GM23338 (cell line): ENCODE results near the gene CACNA1B. TPM values are rescaled to one million over a fixed set of nuclear protein-coding genes. Genes with fewer than 3 reads are reported as not detected.
"Not testable (repeated sequence)": the region's sequence is repeated elsewhere in the genome, so short reads cannot be mapped to it uniquely, and the experiment has no call there.

Source experiments
- ATAC-seq: fragments of 200-7000 bp; cut with Tn5 transposase; 3 replicates; pipeline ENCODE4 v1.9.1; 2020
- DNase-seq: peaks from one replicate; pipeline ENCODE4 v3.0.0-alpha.2; 2015; ENCODE audit warnings: low spot score
- H2AFZ ChIP-seq: fragments of 200-600 bp; sonication (generic); 2 replicates; pipeline ENCODE4 v1.8.0; 2016; ENCODE audit warnings: antibody characterized with exemption, mild to moderate bottlenecking, moderate library complexity
- H3F3A ChIP-seq: fragments of 200-600 bp; sonication (generic); replicated peaks from 2 replicates; pipeline ENCODE4 v1.8.0; 2017; ENCODE audit warnings: antibody characterized with exemption, mixed run types, low read depth
- H3K27ac ChIP-seq: fragments of 200-600 bp; sonication (generic); 2 replicates; pipeline ENCODE4 v1.6.1; 2016; ENCODE audit warnings: low read depth
- H3K27me3 ChIP-seq: fragments of 200-600 bp; sonication (generic); 2 replicates; pipeline ENCODE4 v1.8.0; 2016; ENCODE audit warnings: mild to moderate bottlenecking, mixed run types, moderate library complexity; ENCODE audit not compliant: insufficient read depth
- H3K36me3 ChIP-seq: fragments of 200-600 bp; sonication (generic); 2 replicates; pipeline ENCODE4 v1.8.0; 2016; ENCODE audit warnings: mild to moderate bottlenecking; ENCODE audit not compliant: insufficient read depth
- H3K4me1 ChIP-seq: fragments of 200-600 bp; sonication (generic); 2 replicates; pipeline ENCODE4 v1.8.0; 2016; ENCODE audit warnings: mild to moderate bottlenecking, moderate library complexity; ENCODE audit not compliant: insufficient read depth
- H3K4me2 ChIP-seq: fragments of 200-600 bp; sonication (generic); 2 replicates; pipeline ENCODE4 v1.7.1; 2017; ENCODE audit warnings: mixed run types
- H3K4me3 ChIP-seq: fragments of 200-600 bp; sonication (generic); 2 replicates; pipeline ENCODE4 v1.6.1; 2016; ENCODE audit warnings: mixed run types
- H3K79me2 ChIP-seq: fragments of 200-600 bp; sonication (generic); replicated peaks from 2 replicates; pipeline ENCODE4 v1.8.0; 2017; ENCODE audit warnings: mild to moderate bottlenecking; ENCODE audit not compliant: insufficient read depth
- H3K9me2 ChIP-seq: fragments of 200-600 bp; sonication (generic); 2 replicates; pipeline ENCODE4 v1.8.0; 2017; ENCODE audit not compliant: insufficient read depth
- H4K20me1 ChIP-seq: fragments of 200-600 bp; sonication (generic); replicated peaks from 2 replicates; pipeline ENCODE4 v1.8.0; 2017; ENCODE audit warnings: mild to moderate bottlenecking; ENCODE audit not compliant: insufficient read depth
- H3K27ac Mint-ChIP-seq: 2 replicates; pipeline ENCODE4 v1.8.0; 2020; ENCODE audit warnings: inconsistent platforms, mild to moderate bottlenecking, moderate library complexity, mixed read lengths
- H3K27me3 Mint-ChIP-seq: 3 replicates; pipeline ENCODE4 v1.8.0; 2022; ENCODE audit warnings: low read depth, mild to moderate bottlenecking, moderate library complexity, mixed read lengths, inconsistent platforms; ENCODE audit not compliant: insufficient read depth, poor library complexity
- H3K36me3 Mint-ChIP-seq: 3 replicates; pipeline ENCODE4 v1.8.0; 2021; ENCODE audit warnings: low read depth, mild to moderate bottlenecking, inconsistent platforms, moderate library complexity, mixed read lengths
- H3K4me1 Mint-ChIP-seq: 3 replicates; pipeline ENCODE4 v1.8.0; 2020; ENCODE audit warnings: mild to moderate bottlenecking, inconsistent platforms, mixed read lengths
- H3K4me3 Mint-ChIP-seq: 3 replicates; pipeline ENCODE4 v1.8.0; 2021; ENCODE audit warnings: moderate library complexity, mild to moderate bottlenecking, inconsistent platforms, mixed read lengths
- H3K9me3 Mint-ChIP-seq: 3 replicates; pipeline ENCODE4 v1.8.0; 2020; ENCODE audit warnings: moderate library complexity, mild to moderate bottlenecking, inconsistent platforms, mixed read lengths
- CREB1 ChIP-seq: fragments of 250-450 bp; sonication (Bioruptor Pico); IDR thresholded peaks from 2 replicates; pipeline ENCODE4 v1.5.0; 2020; ENCODE audit warnings: low read depth, mild to moderate bottlenecking, moderate library complexity
- EZH2phosphoT487 ChIP-seq: fragments of 200-600 bp; sonication (generic); IDR thresholded peaks from one replicate; pipeline ENCODE4 v1.8.1; 2018; ENCODE audit warnings: antibody characterized with exemption; ENCODE audit not compliant: unreplicated experiment
- JUNB ChIP-seq: IDR thresholded peaks from one replicate; pipeline ENCODE4 v1.6.1; 2016; ENCODE audit warnings: antibody characterized with exemption; ENCODE audit not compliant: unreplicated experiment
- NANOG ChIP-seq: IDR thresholded peaks from 2 replicates; pipeline ENCODE4 v1.6.1; 2016; ENCODE audit warnings: antibody characterized with exemption, borderline replicate concordance
- POLR2AphosphoS5 ChIP-seq: IDR thresholded peaks from 2 replicates; pipeline ENCODE4 v1.6.1; 2016; ENCODE audit warnings: antibody characterized with exemption, low read depth
- ZNF114 ChIP-seq: fragments of 250-450 bp; sonication (Bioruptor Pico); IDR thresholded peaks from 2 replicates; pipeline ENCODE4 v1.5.0; 2020; ENCODE audit warnings: mild to moderate bottlenecking, moderate library complexity
- ZNF331 ChIP-seq: fragments of 250-450 bp; sonication (Bioruptor Pico); IDR thresholded peaks from 2 replicates; pipeline ENCODE4 v1.5.0; 2020; ENCODE audit warnings: low read depth, mild to moderate bottlenecking, moderate library complexity
- polyA plus RNA-seq: library from polyadenylated mRNA; unstranded; fragments of >200 nt; fragmentation: Nextera tagmentation; extraction: Ambion mirVana; gene quantifications from 2 replicates; pipeline ENCODE4 v1.2.1, GENCODE V29; 2016
- total RNA-seq: library from RNA; depleted of rRNA; stranded (reverse); fragments of >200 nt; shearing (Covaris generic); gene quantifications from 2 replicates; pipeline ENCODE4 v1.2.3, GENCODE V29; 2014
- TF ChIP-seq, protein P1 (sequence below): IDR thresholded peaks from one replicate; pipeline ENCODE4 v1.6.1; 2018; ENCODE audit warnings: antibody characterized with exemption; ENCODE audit not compliant: unreplicated experiment
- TF ChIP-seq, protein P2 (sequence below), 2 experiments: fragments of 200-600 bp in 1 of 2; sonication (generic) in 1 of 2; conservative IDR thresholded peaks; 2 replicates each; pipeline versions ENCODE4 v1.5.1 to v1.6.1; 2016 to 2017; ENCODE audit warnings: antibody characterized with exemption in 2 of 2, low read depth in 2 of 2, mild to moderate bottlenecking in 2 of 2, moderate library complexity in 1 of 2
- TF ChIP-seq, protein P3 (sequence below): IDR thresholded peaks from 2 replicates; pipeline ENCODE4 v1.6.1; 2016; ENCODE audit warnings: antibody characterized with exemption

CACNA1B gene
- total and polyA plus RNA-seq, 2 experiments from 2014 or later: 1.1 to 10.4 TPM

DNA sequence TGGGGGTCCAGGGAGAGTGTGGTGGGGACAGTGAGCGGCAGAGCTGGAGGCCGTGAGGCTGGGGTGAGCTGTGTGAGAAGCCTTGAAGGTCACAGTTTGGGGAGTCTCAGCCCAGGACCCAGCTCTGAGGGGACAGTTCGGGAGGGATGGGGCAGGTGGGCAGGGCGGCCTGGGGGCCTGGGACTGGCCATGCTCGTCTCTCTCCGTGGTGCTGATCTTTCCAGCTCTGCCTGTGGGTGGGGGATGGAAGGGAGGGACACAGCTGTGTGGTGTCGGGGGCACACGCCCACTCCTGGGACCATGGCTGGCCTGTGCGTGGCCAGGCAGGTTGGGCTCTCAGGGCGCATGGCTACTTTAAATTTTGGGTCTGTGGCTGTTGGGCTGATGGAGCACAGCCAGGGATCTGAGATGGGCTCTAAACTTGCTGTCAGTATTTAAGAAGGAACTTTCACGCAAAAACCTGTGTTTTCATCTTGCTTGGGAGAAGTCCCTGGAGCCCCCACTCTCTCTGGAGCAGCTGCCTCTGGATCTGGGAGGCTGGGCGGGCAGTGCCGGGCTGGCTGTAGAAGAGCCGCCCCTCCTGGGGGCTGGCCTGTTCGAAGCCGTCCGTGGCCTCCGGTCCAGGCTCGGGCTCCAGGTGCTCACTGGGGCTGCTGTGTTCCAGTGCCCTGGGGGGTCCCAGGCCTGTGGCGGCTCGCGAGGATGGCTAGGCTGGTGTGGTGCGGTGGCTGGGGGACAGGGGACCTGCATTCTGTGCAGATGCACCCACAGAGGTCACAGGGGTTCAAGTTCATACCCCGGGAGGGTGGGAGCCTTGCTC is 13.4 kb downstream of the CACNA1B start:
- not testable (repeated sequence) for H3K9me2 ChIP-seq, H3K4me3 ChIP-seq, H3K27ac Mint-ChIP-seq, DNase-seq, H3K9me3 Mint-ChIP-seq, H3K4me1 Mint-ChIP-seq, H3K4me2 ChIP-seq, H3K4me3 Mint-ChIP-seq, H3K4me1 ChIP-seq, H2AFZ ChIP-seq, H3K36me3 Mint-ChIP-seq, H4K20me1 ChIP-seq, H3K27me3 ChIP-seq, H3K36me3 ChIP-seq, H3K27ac ChIP-seq, H3K27me3 Mint-ChIP-seq, H3F3A ChIP-seq, H3K79me2 ChIP-seq
- TF ChIP-seq, protein P1, sequence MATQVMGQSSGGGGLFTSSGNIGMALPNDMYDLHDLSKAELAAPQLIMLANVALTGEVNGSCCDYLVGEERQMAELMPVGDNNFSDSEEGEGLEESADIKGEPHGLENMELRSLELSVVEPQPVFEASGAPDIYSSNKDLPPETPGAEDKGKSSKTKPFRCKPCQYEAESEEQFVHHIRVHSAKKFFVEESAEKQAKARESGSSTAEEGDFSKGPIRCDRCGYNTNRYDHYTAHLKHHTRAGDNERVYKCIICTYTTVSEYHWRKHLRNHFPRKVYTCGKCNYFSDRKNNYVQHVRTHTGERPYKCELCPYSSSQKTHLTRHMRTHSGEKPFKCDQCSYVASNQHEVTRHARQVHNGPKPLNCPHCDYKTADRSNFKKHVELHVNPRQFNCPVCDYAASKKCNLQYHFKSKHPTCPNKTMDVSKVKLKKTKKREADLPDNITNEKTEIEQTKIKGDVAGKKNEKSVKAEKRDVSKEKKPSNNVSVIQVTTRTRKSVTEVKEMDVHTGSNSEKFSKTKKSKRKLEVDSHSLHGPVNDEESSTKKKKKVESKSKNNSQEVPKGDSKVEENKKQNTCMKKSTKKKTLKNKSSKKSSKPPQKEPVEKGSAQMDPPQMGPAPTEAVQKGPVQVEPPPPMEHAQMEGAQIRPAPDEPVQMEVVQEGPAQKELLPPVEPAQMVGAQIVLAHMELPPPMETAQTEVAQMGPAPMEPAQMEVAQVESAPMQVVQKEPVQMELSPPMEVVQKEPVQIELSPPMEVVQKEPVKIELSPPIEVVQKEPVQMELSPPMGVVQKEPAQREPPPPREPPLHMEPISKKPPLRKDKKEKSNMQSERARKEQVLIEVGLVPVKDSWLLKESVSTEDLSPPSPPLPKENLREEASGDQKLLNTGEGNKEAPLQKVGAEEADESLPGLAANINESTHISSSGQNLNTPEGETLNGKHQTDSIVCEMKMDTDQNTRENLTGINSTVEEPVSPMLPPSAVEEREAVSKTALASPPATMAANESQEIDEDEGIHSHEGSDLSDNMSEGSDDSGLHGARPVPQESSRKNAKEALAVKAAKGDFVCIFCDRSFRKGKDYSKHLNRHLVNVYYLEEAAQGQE: peak; percentile 65
- peak; percentile 81 for ATAC-seq

DNA sequence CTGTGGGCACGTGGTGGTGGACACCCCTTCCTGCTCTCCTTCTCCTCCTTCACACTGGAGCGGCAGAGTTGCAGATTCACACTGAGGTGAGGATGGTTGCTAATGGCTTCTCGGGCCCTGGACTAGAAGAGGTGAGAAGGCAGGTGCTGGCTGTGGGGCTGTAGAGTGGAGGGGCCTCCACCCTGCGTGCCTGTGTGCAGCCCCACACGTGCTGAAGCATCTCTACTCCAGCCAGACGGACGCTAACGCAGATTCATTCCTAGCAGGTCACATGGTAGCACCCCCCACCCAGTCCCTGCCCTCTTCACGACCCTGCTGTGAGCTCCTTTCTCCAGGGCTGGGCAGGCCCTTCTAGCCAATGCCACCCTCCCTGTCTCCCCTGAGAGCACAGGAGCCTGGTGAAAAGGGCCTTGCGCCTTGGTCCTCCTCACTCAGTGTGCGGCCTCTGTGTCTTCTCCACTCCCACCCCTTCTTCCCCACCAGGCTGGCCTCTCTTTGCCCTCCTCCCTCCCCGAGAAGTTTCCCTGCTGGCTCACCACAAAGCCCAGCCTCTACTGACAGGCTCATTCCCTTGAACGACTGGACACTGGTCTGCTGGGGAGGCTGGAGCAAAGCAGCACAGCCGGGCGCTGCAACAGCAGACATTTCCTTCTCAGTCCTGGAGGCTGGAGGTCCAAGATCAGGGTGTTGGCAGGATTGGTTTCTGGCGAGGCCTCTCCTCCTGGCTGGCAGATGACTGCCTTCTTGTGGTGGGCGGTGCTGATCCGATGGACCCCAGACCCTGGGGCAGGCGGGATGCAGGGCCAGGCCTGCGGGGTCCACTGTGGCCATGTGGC is 14.2 kb downstream of the CACNA1B start:
- Mint-ChIP-seq H3K27me3 (no peaks in the 10 kb centered on the region), H3K36me3 (peaks cover 2% of the 10 kb centered on the region; the same call in 1 of the 3 replicates), H3K4me3 (no peak overlapping the region), H3K27ac (peak overlapping the region; percentile 73; the same call in 1 of the 2 replicates), H3K9me3 (no peaks in the 10 kb centered on the region), H3K4me1 (no peaks in the 10 kb centered on the region; the same call in 2 of the 3 replicates)
- H3K4me3 ChIP-seq: no peak overlapping the region
- H3K27me3 ChIP-seq: no peaks in the 10 kb centered on the region
- H3K9me2 ChIP-seq: no peaks in the 10 kb centered on the region
- no peaks in the 10 kb centered on the region for H3K36me3 ChIP-seq
- H4K20me1 ChIP-seq: no peaks in the 10 kb centered on the region; the same call in 1 of the 2 replicates
- no peaks in the 10 kb centered on the region for H3K4me1 ChIP-seq
- no peaks in the 10 kb centered on the region for H3F3A ChIP-seq
- no peaks in the 10 kb centered on the region for H3K79me2 ChIP-seq
- ATAC-seq: no peak
- H3K4me2 ChIP-seq: no peak overlapping the region
- no peak overlapping the region for H2AFZ ChIP-seq
- no peak for DNase-seq
- no peak overlapping the region for H3K27ac ChIP-seq
- TF ChIP-seq CREB1 (no peak), EZH2phosphoT487 (no peak), ZNF331 (CRISPR knock-in tag) (no peak), NANOG (no peak), POLR2AphosphoS5 (no peak), JUNB (no peak), ZNF114 (CRISPR knock-in tag) (no peak)
- TF ChIP-seq, protein P2, sequence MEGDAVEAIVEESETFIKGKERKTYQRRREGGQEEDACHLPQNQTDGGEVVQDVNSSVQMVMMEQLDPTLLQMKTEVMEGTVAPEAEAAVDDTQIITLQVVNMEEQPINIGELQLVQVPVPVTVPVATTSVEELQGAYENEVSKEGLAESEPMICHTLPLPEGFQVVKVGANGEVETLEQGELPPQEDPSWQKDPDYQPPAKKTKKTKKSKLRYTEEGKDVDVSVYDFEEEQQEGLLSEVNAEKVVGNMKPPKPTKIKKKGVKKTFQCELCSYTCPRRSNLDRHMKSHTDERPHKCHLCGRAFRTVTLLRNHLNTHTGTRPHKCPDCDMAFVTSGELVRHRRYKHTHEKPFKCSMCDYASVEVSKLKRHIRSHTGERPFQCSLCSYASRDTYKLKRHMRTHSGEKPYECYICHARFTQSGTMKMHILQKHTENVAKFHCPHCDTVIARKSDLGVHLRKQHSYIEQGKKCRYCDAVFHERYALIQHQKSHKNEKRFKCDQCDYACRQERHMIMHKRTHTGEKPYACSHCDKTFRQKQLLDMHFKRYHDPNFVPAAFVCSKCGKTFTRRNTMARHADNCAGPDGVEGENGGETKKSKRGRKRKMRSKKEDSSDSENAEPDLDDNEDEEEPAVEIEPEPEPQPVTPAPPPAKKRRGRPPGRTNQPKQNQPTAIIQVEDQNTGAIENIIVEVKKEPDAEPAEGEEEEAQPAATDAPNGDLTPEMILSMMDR (conservative IDR thresholded peaks at IDR 0.05; ENCODE audit: low read depth in 2 of 2): no peak
- TF ChIP-seq, protein P3, sequence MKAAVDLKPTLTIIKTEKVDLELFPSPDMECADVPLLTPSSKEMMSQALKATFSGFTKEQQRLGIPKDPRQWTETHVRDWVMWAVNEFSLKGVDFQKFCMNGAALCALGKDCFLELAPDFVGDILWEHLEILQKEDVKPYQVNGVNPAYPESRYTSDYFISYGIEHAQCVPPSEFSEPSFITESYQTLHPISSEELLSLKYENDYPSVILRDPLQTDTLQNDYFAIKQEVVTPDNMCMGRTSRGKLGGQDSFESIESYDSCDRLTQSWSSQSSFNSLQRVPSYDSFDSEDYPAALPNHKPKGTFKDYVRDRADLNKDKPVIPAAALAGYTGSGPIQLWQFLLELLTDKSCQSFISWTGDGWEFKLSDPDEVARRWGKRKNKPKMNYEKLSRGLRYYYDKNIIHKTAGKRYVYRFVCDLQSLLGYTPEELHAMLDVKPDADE: no peak
